Effector memory CD4-positive, alpha-beta T cell (primary cell): ENCODE data around the gene PNPLA1.

ENCODE experiments used
- DNase-seq, 3 donors: peaks; one replicate each; pipeline ENCODE4 v3.0.0-alpha.2; 2020
- H3K27ac ChIP-seq: 2 replicates; pipeline ENCODE4 v1.7.0; 2013; ENCODE audit warnings: mild to moderate bottlenecking, low read length, moderate library complexity; ENCODE audit not compliant: insufficient read depth, poor library complexity, severe bottlenecking
- H3K27me3 ChIP-seq: replicated peaks from 2 replicates; pipeline ENCODE4 v1.7.0; 2013; ENCODE audit warnings: mild to moderate bottlenecking, low read length; ENCODE audit not compliant: insufficient read depth, control insufficient read depth, poor library complexity, severe bottlenecking
- H3K36me3 ChIP-seq: 2 replicates; pipeline ENCODE4 v1.7.0; 2013; ENCODE audit warnings: mild to moderate bottlenecking, low read length, moderate library complexity; ENCODE audit not compliant: control insufficient read depth, insufficient read depth
- H3K4me1 ChIP-seq: 2 replicates; pipeline ENCODE4 v1.7.0; 2013; ENCODE audit warnings: low read length, mild to moderate bottlenecking; ENCODE audit not compliant: control insufficient read depth, insufficient read depth, poor library complexity, severe bottlenecking
- H3K4me3 ChIP-seq: 2 replicates; pipeline ENCODE4 v1.7.0; 2013; ENCODE audit warnings: low read length, low read depth, mild to moderate bottlenecking; ENCODE audit not compliant: insufficient read depth, poor library complexity, severe bottlenecking
- H3K9me3 ChIP-seq: 2 replicates; pipeline ENCODE4 v1.7.0; 2013; ENCODE audit warnings: mild to moderate bottlenecking, low read length, moderate library complexity; ENCODE audit not compliant: control insufficient read depth

PNPLA1 gene

GRCh38 chr6:36323062-36323461, 53.2 kb downstream of the PNPLA1 start:
- no peaks in the 10 kb centered on the region for H3K4me1 ChIP-seq
- no peak for DNase-seq
- no peak overlapping the region for H3K27ac ChIP-seq
- no peaks in the 10 kb centered on the region for H3K36me3 ChIP-seq
- H3K27me3 ChIP-seq: no peaks in the 10 kb centered on the region
- H3K4me3 ChIP-seq: no peak overlapping the region
- no peaks in the 10 kb centered on the region for H3K9me3 ChIP-seq

- Histone ChIP-seq H3K4me1 (no peaks in the 10 kb centered on the region), H3K27me3 (no peaks in the 10 kb centered on the region), H3K36me3 (no peaks in the 10 kb centered on the region), H3K9me3 (no peaks in the 10 kb centered on the region), H3K4me3 (no peak overlapping the region), H3K27ac (no peak overlapping the region)
- no peak for DNase-seq
Measured at GRCh38 chr6:36324191-36324590, 54.3 kb downstream of the PNPLA1 start.

- Histone ChIP-seq H3K9me3 (no peaks in the 10 kb centered on the region), H3K36me3 (no peaks in the 10 kb centered on the region), H3K27me3 (no peaks in the 10 kb centered on the region), H3K4me3 (no peak overlapping the region), H3K4me1 (no peaks in the 10 kb centered on the region), H3K27ac (no peak overlapping the region)
- no peak for DNase-seq
Measured at GRCh38 chr6:36324715-36325114, 54.9 kb downstream of the PNPLA1 start.

- no peaks in the 10 kb centered on the region for H3K36me3 ChIP-seq
- no peak overlapping the region for H3K27ac ChIP-seq
- H3K27me3 ChIP-seq: no peaks in the 10 kb centered on the region
- no peaks in the 10 kb centered on the region for H3K4me1 ChIP-seq
- no peak for DNase-seq
- no peak overlapping the region for H3K4me3 ChIP-seq
- no peaks in the 10 kb centered on the region for H3K9me3 ChIP-seq
Measured at GRCh38 chr6:36326356-36326995, 56.6 kb downstream of the PNPLA1 start.

- Histone ChIP-seq H3K36me3 (no peaks in the 10 kb centered on the region), H3K27ac (no peak overlapping the region)
Measured at GRCh38 chr6:36327226-36327918, 57.5 kb downstream of the PNPLA1 start.

DNA sequence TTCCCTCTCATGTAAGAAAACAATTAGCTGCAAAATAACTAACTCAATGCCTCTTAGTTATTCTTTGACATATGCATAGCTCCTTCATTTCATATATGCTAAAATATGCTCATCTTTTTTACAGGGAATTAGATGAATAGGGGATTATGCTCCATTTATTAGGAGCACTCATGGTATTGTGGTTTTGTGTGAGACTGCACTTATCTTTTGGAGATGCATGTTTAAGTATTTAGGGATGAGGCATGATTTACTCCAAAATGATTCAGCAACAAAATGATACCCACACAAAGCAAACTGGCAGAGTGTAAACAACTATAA, 58.0 kb downstream of the PNPLA1 start:
- no peaks in the 10 kb centered on the region for H3K36me3 ChIP-seq
- H3K27me3 ChIP-seq: no peaks in the 10 kb centered on the region
- no peak overlapping the region for H3K4me3 ChIP-seq
- H3K27ac ChIP-seq: no peak overlapping the region
- H3K4me1 ChIP-seq: no peaks in the 10 kb centered on the region
- no peak for DNase-seq
- no peaks in the 10 kb centered on the region for H3K9me3 ChIP-seq

More at GRCh38 chr6:36327226-36327918, 57.5 kb downstream of the PNPLA1 start:
- DNase-seq: no peak
- Histone ChIP-seq H3K27me3 (no peaks in the 10 kb centered on the region), H3K4me3 (no peak overlapping the region), H3K9me3 (no peaks in the 10 kb centered on the region), H3K4me1 (no peaks in the 10 kb centered on the region)

DNA sequence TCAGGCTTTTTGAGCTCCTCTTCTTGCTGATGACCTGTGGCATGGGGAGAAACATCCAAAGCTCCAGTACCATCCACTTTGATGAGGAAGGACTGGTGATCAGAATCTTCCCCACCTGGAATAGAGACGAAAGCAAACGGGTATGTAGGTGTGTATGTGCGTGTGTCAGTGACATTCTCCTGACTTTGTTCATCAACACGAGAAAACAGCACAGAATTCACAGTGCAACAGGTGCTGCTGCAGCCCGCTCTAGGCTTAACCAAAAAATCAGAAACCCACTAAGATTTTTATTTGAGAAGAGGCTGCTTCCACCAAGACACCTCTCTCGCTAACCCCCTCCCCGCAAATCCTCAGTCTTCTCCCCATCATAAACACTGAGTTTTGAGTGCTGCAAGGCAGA, 58.7 kb downstream of the PNPLA1 start:
- Histone ChIP-seq H3K9me3 (no peaks in the 10 kb centered on the region), H3K4me3 (no peak overlapping the region), H3K36me3 (no peaks in the 10 kb centered on the region), H3K27me3 (no peaks in the 10 kb centered on the region), H3K27ac (no peak overlapping the region), H3K4me1 (no peaks in the 10 kb centered on the region)
- no peak for DNase-seq

DNA sequence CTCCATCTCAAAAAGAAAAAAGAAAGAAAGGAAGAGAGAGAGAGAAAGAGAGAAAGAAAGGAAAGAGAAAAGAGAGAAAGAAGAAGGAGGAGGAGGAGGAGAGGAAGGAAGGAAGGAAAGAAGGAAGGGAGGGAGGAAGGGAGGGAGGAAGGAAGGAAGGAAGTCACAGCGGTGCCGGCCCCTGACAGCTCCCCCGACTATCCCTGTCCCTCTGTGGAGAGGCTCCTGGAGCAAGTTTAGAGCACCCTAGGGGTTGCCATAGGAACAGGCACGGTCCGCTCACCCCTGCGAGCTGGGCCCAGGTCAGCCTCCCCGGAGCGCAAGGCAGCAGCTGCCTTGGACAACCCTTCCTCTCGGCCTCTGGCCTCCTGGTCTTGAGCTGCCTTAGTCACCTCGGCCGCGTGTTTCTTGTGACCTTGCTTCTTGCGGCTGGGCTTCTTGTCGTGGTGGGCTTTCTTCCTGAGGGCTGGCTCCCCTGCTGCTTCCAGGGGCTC, 60.0 kb downstream of the PNPLA1 start:
- Histone ChIP-seq H3K9me3 (no peaks in the 10 kb centered on the region), H3K36me3 (no peaks in the 10 kb centered on the region), H3K27ac (no peak overlapping the region), H3K4me1 (no peaks in the 10 kb centered on the region), H3K27me3 (no peaks in the 10 kb centered on the region), H3K4me3 (no peak overlapping the region)
- no peak for DNase-seq

GRCh38 chr6:36330366-36330765, 60.5 kb downstream of the PNPLA1 start:
- no peaks in the 10 kb centered on the region for H3K36me3 ChIP-seq
- no peak for DNase-seq
- H3K4me1 ChIP-seq: no peaks in the 10 kb centered on the region
- H3K4me3 ChIP-seq: no peak overlapping the region
- H3K27ac ChIP-seq: no peak overlapping the region
- H3K9me3 ChIP-seq: no peaks in the 10 kb centered on the region
- no peaks in the 10 kb centered on the region for H3K27me3 ChIP-seq

DNA sequence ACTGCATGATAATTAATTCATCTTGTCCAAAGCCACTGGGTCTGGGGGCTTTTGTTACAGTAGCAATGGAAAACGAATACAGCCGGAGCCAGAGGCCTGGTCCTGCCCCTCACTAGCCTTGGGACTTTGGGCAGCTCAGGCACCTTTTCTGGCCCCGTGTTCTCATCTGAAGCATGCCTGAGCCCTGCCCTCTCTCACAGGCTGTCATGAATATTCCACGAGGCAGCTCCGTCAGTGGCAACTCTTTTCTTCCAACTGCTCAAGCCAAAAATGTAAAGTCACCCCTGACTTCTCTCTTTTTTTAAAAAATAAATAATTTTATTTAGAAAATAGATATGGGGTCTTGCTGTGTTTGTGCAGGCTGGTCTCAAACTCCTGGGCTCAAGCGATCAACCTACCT, 61.5 kb downstream of the PNPLA1 start:
- Histone ChIP-seq H3K4me1 (no peaks in the 10 kb centered on the region), H3K4me3 (no peak overlapping the region), H3K36me3 (no peaks in the 10 kb centered on the region), H3K9me3 (no peaks in the 10 kb centered on the region), H3K27ac (no peak overlapping the region), H3K27me3 (no peaks in the 10 kb centered on the region)
- no peak for DNase-seq
